GM13976 (cell line): ENCODE data around the gene YTHDC1.

Source experiments
- DNase-seq: peaks from one replicate; pipeline ENCODE4 v3.0.0; 2012; ENCODE audit warnings: low spot score
- in situ Hi-C: fragments of 300-500 bp; cut with MboI; formaldehyde crosslinking; loops from one replicate; pipeline ENCODE4 v1.12.0; 2022; ENCODE audit warnings: low sequenced_read_pairs, mixed read lengths, inconsistent platforms; ENCODE audit not compliant: unreplicated experiment
- TF ChIP-seq, protein P1 (sequence below): IDR thresholded peaks from 2 replicates; pipeline ENCODE4 v1.5.1; 2012; ENCODE audit warnings: borderline replicate concordance, mild to moderate bottlenecking; ENCODE audit not compliant: insufficient read depth; ENCODE audit errors: extremely low read depth, missing control alignments, control extremely low read depth

YTHDC1 gene

DNA sequence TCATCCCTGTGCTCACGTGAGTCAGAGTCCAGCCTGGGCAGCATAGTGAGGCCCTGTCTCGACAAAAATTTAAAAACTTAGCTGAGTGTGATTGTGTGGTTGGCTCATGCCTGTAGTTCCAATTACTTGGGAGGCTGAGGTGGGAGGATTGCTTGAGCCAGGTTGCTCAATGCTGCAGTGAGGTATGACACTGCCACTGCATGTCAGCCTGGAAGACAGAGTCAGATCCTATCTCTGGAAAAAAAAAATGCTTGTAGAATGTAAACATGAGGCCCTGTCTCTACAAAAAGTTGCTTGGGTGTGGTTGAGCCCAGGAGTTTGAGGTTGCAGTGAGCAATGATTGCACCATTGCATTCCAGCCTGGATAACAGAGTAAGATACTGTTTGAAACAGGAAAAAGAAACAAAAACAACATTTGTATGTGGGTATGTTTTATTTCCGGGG lies 11.3 kb upstream of the YTHDC1 start:
- no peak for DNase-seq
- TF ChIP-seq, protein P1, sequence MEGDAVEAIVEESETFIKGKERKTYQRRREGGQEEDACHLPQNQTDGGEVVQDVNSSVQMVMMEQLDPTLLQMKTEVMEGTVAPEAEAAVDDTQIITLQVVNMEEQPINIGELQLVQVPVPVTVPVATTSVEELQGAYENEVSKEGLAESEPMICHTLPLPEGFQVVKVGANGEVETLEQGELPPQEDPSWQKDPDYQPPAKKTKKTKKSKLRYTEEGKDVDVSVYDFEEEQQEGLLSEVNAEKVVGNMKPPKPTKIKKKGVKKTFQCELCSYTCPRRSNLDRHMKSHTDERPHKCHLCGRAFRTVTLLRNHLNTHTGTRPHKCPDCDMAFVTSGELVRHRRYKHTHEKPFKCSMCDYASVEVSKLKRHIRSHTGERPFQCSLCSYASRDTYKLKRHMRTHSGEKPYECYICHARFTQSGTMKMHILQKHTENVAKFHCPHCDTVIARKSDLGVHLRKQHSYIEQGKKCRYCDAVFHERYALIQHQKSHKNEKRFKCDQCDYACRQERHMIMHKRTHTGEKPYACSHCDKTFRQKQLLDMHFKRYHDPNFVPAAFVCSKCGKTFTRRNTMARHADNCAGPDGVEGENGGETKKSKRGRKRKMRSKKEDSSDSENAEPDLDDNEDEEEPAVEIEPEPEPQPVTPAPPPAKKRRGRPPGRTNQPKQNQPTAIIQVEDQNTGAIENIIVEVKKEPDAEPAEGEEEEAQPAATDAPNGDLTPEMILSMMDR = no peak
- in situ Hi-C loops = no loop called here

- TF ChIP-seq, protein P1 = no peak
- in situ Hi-C loops = no loop called here
- no peak for DNase-seq
Measured at GRCh38 chr4:68360231-68360968, 10.5 kb upstream of the YTHDC1 start.

- DNase-seq = no peak
- TF ChIP-seq, protein P1 = no peak
- in situ Hi-C loops = no loop called here
Measured at GRCh38 chr4:68359508-68359907, 9.6 kb upstream of the YTHDC1 start.

DNA sequence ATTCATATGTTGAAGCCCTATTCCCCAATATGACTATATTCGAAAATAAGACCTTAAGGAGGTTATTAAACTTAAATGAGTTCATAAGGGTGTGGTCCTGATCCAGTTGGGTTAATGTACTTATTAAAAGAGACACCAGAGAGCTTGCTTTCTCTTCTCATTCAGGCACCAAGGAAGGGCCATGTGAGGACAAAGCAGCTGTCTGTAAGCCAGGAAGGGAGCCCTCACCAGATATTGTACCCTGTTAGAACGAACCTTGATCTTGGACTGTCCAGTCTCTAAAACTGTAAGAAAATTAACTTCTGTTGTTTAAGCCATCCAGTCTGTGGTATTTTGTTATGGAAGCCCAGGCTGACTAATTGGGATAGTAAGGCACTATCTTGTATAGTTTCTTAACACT lies 9.1 kb upstream of the YTHDC1 start:
- in situ Hi-C loops = no loop called here
- no peak for DNase-seq
- TF ChIP-seq, protein P1 = no peak

DNA sequence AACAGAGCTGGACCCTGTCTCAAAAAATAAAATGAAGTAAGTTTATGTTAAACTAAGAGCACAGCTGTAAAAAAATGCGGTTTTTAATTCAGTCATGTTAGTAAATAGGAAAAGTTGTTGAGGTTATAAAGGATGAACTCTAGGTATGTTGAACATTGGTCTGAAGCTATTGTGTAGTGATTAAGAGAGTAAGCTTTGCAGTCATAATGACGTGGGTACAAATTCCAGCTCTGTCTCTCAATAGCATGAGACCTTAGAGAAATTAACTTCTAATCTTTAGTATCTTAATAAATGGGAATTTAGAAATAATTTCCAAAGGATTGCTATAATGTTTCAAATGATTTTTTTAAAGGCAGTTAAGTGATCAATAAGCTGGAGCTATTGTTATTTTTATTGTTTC lies 2.9 kb upstream of the YTHDC1 start:
- in situ Hi-C loops = no loop called here
- no peak for DNase-seq
- TF ChIP-seq, protein P1 = no peak

GRCh38 chr4:68349279-68349648 lies 626 bp downstream of the YTHDC1 start:
- TF ChIP-seq, protein P1 = no peak
- DNase-seq = no peak
- in situ Hi-C loops = no loop called here

GRCh38 chr4:68348577-68348976 lies 1.3 kb downstream of the YTHDC1 start:
- TF ChIP-seq, protein P1 = no peak
- no peak for DNase-seq
- in situ Hi-C loops = no loop called here
